ENCODE results near the gene NAV1. TPM values are rescaled to one million over a fixed set of nuclear protein-coding genes. Genes with fewer than 3 reads are reported as not detected.
"Not testable (repeated sequence)": the region's sequence is repeated elsewhere in the genome, so short reads cannot be mapped to it uniquely, and the experiment has no call there.

NAV1 gene
- total RNA-seq, 2 experiments from 2014 or later: 1.9 to 2.6 TPM

GRCh38 chr1:201570181-201570885, 31.4 kb downstream of the NAV1 start:
- CTCF ChIA-PET: interaction anchor here (0.9 kb wide), 1 partner anchor 9 kb away, joined by 3 read pairs; no protein-coding TSS in a partner anchor
- Mint-ChIP-seq H3K36me3 (ENCODE audit: low read depth) (no peaks in the 10 kb centered on the region), H3K27me3 (no peaks in the 10 kb centered on the region)

GRCh38 chr1:201570886-201571624, 32.1 kb downstream of the NAV1 start:
- Mint-ChIP-seq H3K27ac (no peak overlapping the region), H3K9me3 (ENCODE audit: low read depth) (no peaks in the 10 kb centered on the region), H3K36me3 (ENCODE audit: low read depth) (no peaks in the 10 kb centered on the region), H3K27me3 (no peaks in the 10 kb centered on the region), H3K4me1 (peaks cover 9% of the 10 kb centered on the region), H3K4me3 (no peak overlapping the region)
- intact Hi-C loops (cut with DNase I, micrococcal nuclease): no loop called here
- CTCF ChIA-PET: no interaction called here
- ATAC-seq: no peak
- POLR2A ChIA-PET: no interaction called here
- no peak for DNase-seq

More at GRCh38 chr1:201570181-201570885, 31.4 kb downstream of the NAV1 start:
- POLR2A ChIA-PET: no interaction called here
- peaks cover 9% of the 10 kb centered on the region for H3K4me1 Mint-ChIP-seq
- no peak overlapping the region for H3K4me3 Mint-ChIP-seq
- intact Hi-C loops (cut with DNase I, micrococcal nuclease): no loop called here
- no peaks in the 10 kb centered on the region for H3K9me3 Mint-ChIP-seq (ENCODE audit: low read depth)
- DNase-seq (no peak), ATAC-seq (no peak)
- H3K27ac Mint-ChIP-seq: no peak overlapping the region

GRCh38 chr1:201573030-201573429, 34.1 kb downstream of the NAV1 start:
- ATAC-seq: no peak

GRCh38 chr1:201573923-201574322, 35.0 kb downstream of the NAV1 start:
- Mint-ChIP-seq H3K4me3 (no peak overlapping the region), H3K36me3 (ENCODE audit: low read depth) (peaks cover 3% of the 10 kb centered on the region), H3K27me3 (no peaks in the 10 kb centered on the region), H3K4me1 (peaks cover 9% of the 10 kb centered on the region), H3K27ac (no peak overlapping the region), H3K9me3 (ENCODE audit: low read depth) (no peaks in the 10 kb centered on the region)
- no peak for ATAC-seq
- intact Hi-C loops (cut with DNase I, micrococcal nuclease): no loop called here
- CTCF ChIA-PET: interaction anchor here (1.0 to 1.8 kb wide), 3 partner anchors 14 to 426 kb away, joined by 3 to 7 read pairs (median 3); no protein-coding TSS in a partner anchor
- no peak for DNase-seq
- POLR2A ChIA-PET: no interaction called here

More at GRCh38 chr1:201573030-201573429, 34.1 kb downstream of the NAV1 start:
- ChIA-PET POLR2A (no interaction called here), CTCF (interaction anchor here (1.0 to 1.1 kb wide), 4 partner anchors 46 to 427 kb away, joined by 3 read pairs; no protein-coding TSS in a partner anchor)
- no peak for DNase-seq
- Mint-ChIP-seq H3K9me3 (ENCODE audit: low read depth) (no peaks in the 10 kb centered on the region), H3K4me3 (no peak overlapping the region), H3K4me1 (peaks cover 9% of the 10 kb centered on the region), H3K27me3 (no peaks in the 10 kb centered on the region), H3K36me3 (ENCODE audit: low read depth) (peaks cover 3% of the 10 kb centered on the region), H3K27ac (no peak overlapping the region)
- intact Hi-C loops (cut with DNase I, micrococcal nuclease): no loop called here

- CTCF ChIA-PET: no interaction called here
- DNase-seq (no peak), ATAC-seq (no peak)
- intact Hi-C loops (cut with DNase I, micrococcal nuclease): no loop called here
- no peaks in the 10 kb centered on the region for H3K9me3 Mint-ChIP-seq (ENCODE audit: low read depth)
- peaks cover 3% of the 10 kb centered on the region for H3K36me3 Mint-ChIP-seq (ENCODE audit: low read depth)
- no peaks in the 10 kb centered on the region for H3K27me3 Mint-ChIP-seq
- POLR2A ChIA-PET: no interaction called here
- no peak overlapping the region for H3K4me3 Mint-ChIP-seq
- no peak overlapping the region for H3K27ac Mint-ChIP-seq
- H3K4me1 Mint-ChIP-seq: peaks cover 9% of the 10 kb centered on the region
Measured at GRCh38 chr1:201575912-201576311, 37.0 kb downstream of the NAV1 start.

GRCh38 chr1:201576914-201577313, 38.0 kb downstream of the NAV1 start:
- Mint-ChIP-seq H3K4me1 (peaks cover 9% of the 10 kb centered on the region), H3K9me3 (ENCODE audit: low read depth) (no peaks in the 10 kb centered on the region), H3K27ac (no peak overlapping the region), H3K27me3 (no peaks in the 10 kb centered on the region), H3K4me3 (no peak overlapping the region), H3K36me3 (ENCODE audit: low read depth) (peaks cover 3% of the 10 kb centered on the region)
- DNase-seq: no peak
- ChIA-PET CTCF (no interaction called here), POLR2A (no interaction called here)
- ATAC-seq: no peak
- intact Hi-C loops (cut with DNase I, micrococcal nuclease): no loop called here

GRCh38 chr1:201578008-201578888, 39.3 kb downstream of the NAV1 start:
- no peaks in the 10 kb centered on the region for H3K27me3 Mint-ChIP-seq
- peaks cover 4% of the 10 kb centered on the region for H3K4me1 Mint-ChIP-seq
- CTCF ChIA-PET: interaction anchor here (0.8 kb wide), 1 partner anchor 215 kb away, joined by 3 read pairs; no protein-coding TSS in a partner anchor
- no peak overlapping the region for H3K27ac Mint-ChIP-seq
- intact Hi-C loops (cut with DNase I, micrococcal nuclease): no loop called here
- no peaks in the 10 kb centered on the region for H3K9me3 Mint-ChIP-seq (ENCODE audit: low read depth)
- DNase-seq (no peak), ATAC-seq (no peak)
- H3K4me3 Mint-ChIP-seq: no peak overlapping the region
- H3K36me3 Mint-ChIP-seq (ENCODE audit: low read depth): peaks cover 3% of the 10 kb centered on the region
- POLR2A ChIA-PET: no interaction called here

- intact Hi-C loops (cut with DNase I, micrococcal nuclease); H3K9me3 Mint-ChIP-seq (ENCODE audit: low read depth); H3K36me3 Mint-ChIP-seq (ENCODE audit: low read depth); H3K27me3 Mint-ChIP-seq; H3K27ac Mint-ChIP-seq; POLR2A ChIA-PET; H3K4me3 Mint-ChIP-seq; DNase-seq; CTCF ChIA-PET; ATAC-seq; H3K4me1 Mint-ChIP-seq: not testable (repeated sequence)
Measured at GRCh38 chr1:201581371-201581770, 42.4 kb downstream of the NAV1 start.

GRCh38 chr1:201582705-201583442, 43.9 kb downstream of the NAV1 start:
- intact Hi-C loops (cut with DNase I, micrococcal nuclease): no loop called here
- Mint-ChIP-seq H3K27ac (no peak overlapping the region), H3K9me3 (ENCODE audit: low read depth) (no peaks in the 10 kb centered on the region), H3K36me3 (ENCODE audit: low read depth) (peaks cover under 1% of the 10 kb centered on the region), H3K4me3 (no peak overlapping the region), H3K27me3 (no peaks in the 10 kb centered on the region), H3K4me1 (no peaks in the 10 kb centered on the region)
- ChIA-PET CTCF (interaction anchor here (0.8 to 1.1 kb wide), 3 partner anchors 9 to 147 kb away, joined by 3 to 4 read pairs (median 3); no protein-coding TSS in a partner anchor), POLR2A (no interaction called here)
- DNase-seq (no peak), ATAC-seq (no peak)

- DNase-seq: no peak
- ATAC-seq: no peak
- Mint-ChIP-seq H3K36me3 (ENCODE audit: low read depth) (no peaks in the 10 kb centered on the region), H3K27me3 (no peaks in the 10 kb centered on the region), H3K9me3 (ENCODE audit: low read depth) (no peaks in the 10 kb centered on the region), H3K4me3 (no peak overlapping the region), H3K4me1 (no peaks in the 10 kb centered on the region), H3K27ac (no peak overlapping the region)
- ChIA-PET POLR2A (interaction anchor here (0.6 kb wide), 1 partner anchor 294 kb away, joined by 6 read pairs; no protein-coding TSS in a partner anchor), CTCF (interaction anchor here (0.8 to 1.3 kb wide), 3 partner anchors 15 to 147 kb away, joined by 3 read pairs; no protein-coding TSS in a partner anchor)
- intact Hi-C loops (cut with DNase I, micrococcal nuclease): no loop called here
Measured at GRCh38 chr1:201583663-201584062, 44.7 kb downstream of the NAV1 start.

Measured in activated CD4-positive, alpha-beta T cell treated with anti-CD3 and anti-CD28 coated beads for 36 hours (primary cell).